GM08714 (cell line): ENCODE results near the gene CTBS.

ENCODE experiments used
- H3K4me3 ChIP-seq: fragments of 200-500 bp; sonication (Bioruptor generic); 2 replicates; pipeline ENCODE4 v1.5.1; 2014; ENCODE audit warnings: mild to moderate bottlenecking, low read length, inconsistent platforms
- ZNF274 ChIP-seq: IDR thresholded peaks from 2 replicates; pipeline ENCODE4 v1.6.1; 2012; ENCODE audit warnings: mild to moderate bottlenecking, low read depth, low read length

CTBS gene

GRCh38 chr1:84506002-84506728 lies 68.1 kb downstream of the CTBS start, which contains the start of the genes GNG5 and SPATA1:
GNG5 (minus strand) TSS chr1:84506581; CDS start chr1:84506091, 490 bp downstream.
SPATA1 (plus strand) TSS chr1:84506386; CDS start chr1:84516360, 9,974 bp downstream.
- peak within 1 kb of the TSS; percentile 98 for H3K4me3 ChIP-seq
- no peak for TF ChIP-seq ZNF274

DNA sequence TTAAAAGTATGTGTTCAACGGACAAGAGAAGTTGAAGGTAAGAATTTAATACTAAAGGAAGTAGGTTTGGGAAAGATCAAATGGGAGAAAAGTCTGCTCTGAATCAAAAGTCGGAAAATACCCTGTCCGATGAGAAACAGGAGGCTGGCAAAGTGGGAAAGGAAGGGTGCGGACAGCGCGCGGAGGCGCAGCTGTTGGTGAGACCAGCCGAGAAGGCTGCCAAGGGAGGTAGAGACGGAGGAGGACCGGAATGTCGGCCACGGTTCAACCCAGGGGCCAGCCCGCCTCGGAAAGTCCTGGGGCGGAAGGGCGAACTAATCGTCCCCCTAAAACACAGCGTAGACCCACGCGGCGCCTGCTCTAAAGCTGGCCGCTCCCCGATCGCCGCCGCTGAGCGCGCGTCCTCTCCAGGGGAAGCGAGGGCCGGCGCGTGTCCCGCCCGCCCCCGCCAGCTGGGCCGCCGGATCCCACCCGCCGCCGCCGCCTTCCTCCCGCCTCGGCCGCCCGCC lies 68.7 kb downstream of the CTBS start:
- peak overlapping the region; percentile 98 for H3K4me3 ChIP-seq
- no peak for TF ChIP-seq ZNF274

DNA sequence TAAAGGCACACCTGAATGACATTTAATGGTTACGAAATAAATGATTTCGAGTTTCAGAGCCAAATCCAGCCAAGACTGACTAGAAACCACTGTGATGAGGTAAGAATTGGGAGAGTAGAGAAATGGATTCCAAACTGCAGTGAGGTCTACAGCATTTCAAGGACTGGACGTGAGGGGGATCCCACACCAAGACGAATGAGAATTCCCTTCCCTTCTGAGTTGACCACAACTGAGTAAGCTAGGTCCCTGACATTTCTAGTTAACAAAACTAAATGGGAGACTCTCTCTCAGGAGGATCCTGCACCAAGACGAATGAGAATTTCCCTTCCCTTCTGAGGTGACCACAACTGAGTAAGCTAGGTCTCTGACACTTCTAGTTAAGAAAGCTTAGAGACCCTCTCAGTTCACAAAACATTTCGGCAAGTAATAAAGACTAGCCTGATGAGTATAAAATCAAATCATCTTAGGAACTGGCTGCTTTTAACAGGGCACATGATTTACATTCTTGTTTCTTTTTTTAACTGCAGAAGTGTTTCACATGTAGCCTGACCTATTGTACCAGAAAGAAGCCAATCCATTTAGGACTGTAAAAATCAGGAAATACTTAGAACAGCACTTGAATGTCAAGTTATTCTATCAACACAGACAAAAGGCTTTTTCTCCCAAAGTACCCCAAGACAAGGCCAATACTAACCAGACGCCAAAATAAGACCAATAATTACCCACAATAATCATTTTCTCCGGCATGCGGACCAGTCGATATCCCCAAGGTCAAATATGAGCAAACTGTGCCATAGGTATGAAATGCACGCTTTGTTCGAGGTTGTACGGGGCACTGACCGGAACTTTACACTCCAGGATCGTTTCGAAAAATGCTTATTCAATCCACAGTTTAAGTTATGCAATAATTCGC lies 69.4 kb downstream of the CTBS start:
- H3K4me3 ChIP-seq: peak overlapping the region; percentile 98
- no peak for TF ChIP-seq ZNF274

- H3K4me3 ChIP-seq: no peak overlapping the region
- TF ChIP-seq ZNF274: no peak
Observed at GRCh38 chr1:84502927-84503326, 71.3 kb downstream of the CTBS start.
